Stimulated activated naive CD8-positive, alpha-beta T cell treated with anti-CD3 and anti-CD28 coated beads, Interleukin-15, Interleukin-2, amounts not matched to agents 100 U/mL and 50 U/mL, for 24 hours (primary cell): ENCODE data around the gene TNFAIP8L2.
A peak's percentile ranks its signal among the peaks of the same experiment; 100 is the strongest.
"Not testable (repeated sequence)": the region's sequence is repeated elsewhere in the genome, so short reads cannot be mapped to it uniquely, and the experiment has no call there.

Source experiments
- ATAC-seq: fragments of 150-1000 bp; cut with Tn5 transposase; one replicate; pipeline ENCODE4 v1.10.0; 2021
- DNase-seq: peaks from one replicate; pipeline ENCODE4 v3.0.0; 2021

The TNFAIP8L2 gene

DNA sequence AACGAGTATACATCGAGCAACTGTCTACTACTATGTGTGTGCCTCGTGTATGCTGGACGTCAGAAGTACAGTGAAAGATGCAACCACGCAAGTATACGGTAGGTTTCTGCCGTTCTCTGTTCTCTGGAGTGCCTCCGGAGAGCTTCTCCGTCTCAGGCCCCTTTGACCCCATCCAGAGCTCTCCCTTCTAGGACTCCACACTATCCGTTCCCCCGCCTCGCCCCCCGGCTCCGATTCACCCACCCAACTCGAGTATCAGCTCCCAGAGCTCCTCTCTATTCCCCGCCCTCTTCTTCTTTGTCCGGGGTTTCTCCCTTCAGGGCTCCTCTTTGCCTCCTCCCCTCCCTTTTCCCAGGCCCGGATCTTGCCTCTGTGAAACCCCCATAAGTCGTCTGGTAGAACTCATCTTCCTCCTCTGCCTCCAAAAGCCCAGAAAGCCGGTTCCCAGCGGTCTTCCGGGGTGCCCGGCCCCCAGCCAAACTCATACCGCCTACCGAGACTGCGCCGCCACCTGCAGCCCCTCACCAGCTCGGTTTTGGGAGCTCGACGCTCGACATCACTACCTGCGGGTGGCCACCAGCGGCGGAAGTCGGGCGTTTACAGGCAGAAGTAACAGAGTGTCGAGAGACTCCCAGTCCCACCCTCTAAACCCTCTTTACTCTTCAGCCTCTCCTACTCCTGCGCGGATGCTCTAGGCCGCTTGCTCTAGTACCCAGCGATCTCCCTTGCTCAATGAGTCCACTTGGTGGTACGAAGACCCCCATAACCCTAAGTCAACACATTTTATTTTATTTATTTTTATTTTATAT is 33.4 kb downstream of the TNFAIP8L2 start, which contains the start of gene VPS72:
VPS72 (minus strand) TSS at position 561 of the 809 bp plus-strand sequence; CDS start at position 485, 76 bp downstream.
- ATAC-seq: peak; percentile 99
- peak; percentile 87 for DNase-seq

DNA sequence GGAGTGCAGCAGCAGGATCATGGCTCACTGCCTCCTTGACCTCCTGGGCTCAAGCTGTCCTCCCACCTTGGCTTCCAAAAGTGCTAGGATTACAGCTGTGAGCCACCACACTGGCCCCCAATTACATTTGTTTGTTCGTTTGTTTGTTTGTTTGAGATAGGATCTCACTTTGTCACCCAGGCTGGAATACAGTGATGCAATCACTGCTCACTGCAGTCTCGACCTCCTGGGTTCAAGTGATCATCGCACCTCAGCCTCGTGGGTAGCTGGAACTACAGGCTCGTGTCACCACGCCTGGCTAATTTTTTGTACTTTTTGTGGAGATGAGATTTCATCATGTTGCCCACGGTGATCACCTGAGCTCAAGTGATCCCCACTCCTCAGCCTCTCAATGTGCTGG is 35.6 kb downstream of the TNFAIP8L2 start:
- DNase-seq: no peak
- no peak for ATAC-seq

GRCh38 chr1:151193304-151193703 is 36.9 kb downstream of the TNFAIP8L2 start:
- ATAC-seq (no peak), DNase-seq (no peak)

- DNase-seq (no peak), ATAC-seq (no peak)
These were observed 37.4 kb downstream of the TNFAIP8L2 start for GRCh38 chr1:151193856-151194255.

GRCh38 chr1:151194894-151195594 is 38.6 kb downstream of the TNFAIP8L2 start:
- not testable (repeated sequence) for ATAC-seq, DNase-seq

GRCh38 chr1:151196292-151196800 is 39.9 kb downstream of the TNFAIP8L2 start:
- DNase-seq (peak; percentile 53), ATAC-seq (peak; percentile 28)

GRCh38 chr1:151197863-151198253 is 41.4 kb downstream of the TNFAIP8L2 start:
- no peak for ATAC-seq
- no peak for DNase-seq

- peak; percentile 100 for DNase-seq
- ATAC-seq: peak; percentile 90
These were observed 42.0 kb downstream of the TNFAIP8L2 start, which contains the start of gene PIP5K1A for GRCh38 chr1:151198254-151199127. Gene PIP5K1A, plus strand, starts transcription at chr1:151198552. Its CDS starts 445 bp downstream, at chr1:151198997.

GRCh38 chr1:151199873-151200581 is 43.6 kb downstream of the TNFAIP8L2 start:
- no peak for ATAC-seq
- DNase-seq: peak; percentile 22

GRCh38 chr1:151205381-151205965 is 49.0 kb downstream of the TNFAIP8L2 start:
- not testable (repeated sequence) for ATAC-seq, DNase-seq
